ENCODE measurements around the gene TRABD2B.

The TRABD2B gene

DNA sequence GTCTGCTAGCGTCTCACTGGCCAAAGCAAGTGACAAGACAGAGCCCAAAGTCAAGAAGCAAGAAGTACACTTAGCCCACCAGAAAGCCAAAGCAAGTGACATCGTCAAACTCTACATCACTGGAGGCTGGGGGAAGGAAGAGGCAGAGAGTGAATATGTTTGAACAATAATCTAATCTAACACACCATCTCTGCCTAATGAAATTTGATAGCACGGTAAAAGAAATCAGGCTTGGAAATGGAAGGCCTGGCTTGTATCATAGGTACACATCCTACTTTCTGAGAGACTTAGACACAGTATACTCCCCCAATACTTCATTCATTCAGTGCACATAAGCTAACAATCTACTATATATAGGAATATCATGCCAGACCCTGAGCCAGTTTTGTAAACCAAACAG lies 26.3 kb downstream of the TRABD2B start:
- H4K20me1 ChIP-seq (ENCODE audit: control insufficient read depth, insufficient read depth, low read depth, low read length): no peaks in the 10 kb centered on the region
- no peaks in the 10 kb centered on the region for H3K9me3 ChIP-seq (ENCODE audit: control insufficient read depth, insufficient read depth, low read length)
- H3K4me1 ChIP-seq (ENCODE audit: control insufficient read depth, low read length): no peaks in the 10 kb centered on the region
- H3K4me3 ChIP-seq (ENCODE audit: low read length): no peak overlapping the region
- TF ChIP-seq, protein P1, sequence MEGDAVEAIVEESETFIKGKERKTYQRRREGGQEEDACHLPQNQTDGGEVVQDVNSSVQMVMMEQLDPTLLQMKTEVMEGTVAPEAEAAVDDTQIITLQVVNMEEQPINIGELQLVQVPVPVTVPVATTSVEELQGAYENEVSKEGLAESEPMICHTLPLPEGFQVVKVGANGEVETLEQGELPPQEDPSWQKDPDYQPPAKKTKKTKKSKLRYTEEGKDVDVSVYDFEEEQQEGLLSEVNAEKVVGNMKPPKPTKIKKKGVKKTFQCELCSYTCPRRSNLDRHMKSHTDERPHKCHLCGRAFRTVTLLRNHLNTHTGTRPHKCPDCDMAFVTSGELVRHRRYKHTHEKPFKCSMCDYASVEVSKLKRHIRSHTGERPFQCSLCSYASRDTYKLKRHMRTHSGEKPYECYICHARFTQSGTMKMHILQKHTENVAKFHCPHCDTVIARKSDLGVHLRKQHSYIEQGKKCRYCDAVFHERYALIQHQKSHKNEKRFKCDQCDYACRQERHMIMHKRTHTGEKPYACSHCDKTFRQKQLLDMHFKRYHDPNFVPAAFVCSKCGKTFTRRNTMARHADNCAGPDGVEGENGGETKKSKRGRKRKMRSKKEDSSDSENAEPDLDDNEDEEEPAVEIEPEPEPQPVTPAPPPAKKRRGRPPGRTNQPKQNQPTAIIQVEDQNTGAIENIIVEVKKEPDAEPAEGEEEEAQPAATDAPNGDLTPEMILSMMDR (IDR thresholded peaks at IDR 0.05; ENCODE audit: low read depth, low read length, poor library complexity, severe bottlenecking): no peak
- TF ChIP-seq EZH2phosphoT487 (IDR thresholded peaks at IDR 0.05; ENCODE audit: borderline replicate concordance, low read length): no peak
- H3K4me2 ChIP-seq (ENCODE audit: low read length): no peak overlapping the region
- H3K27me3 ChIP-seq (ENCODE audit: control insufficient read depth, low read length): peaks cover 3% of the 10 kb centered on the region; the same call in 1 of the 2 replicates
- H3F3A ChIP-seq (ENCODE audit: control insufficient read depth, insufficient read depth): no peaks in the 10 kb centered on the region
- H3K36me3 ChIP-seq (ENCODE audit: control insufficient read depth, low read length): no peaks in the 10 kb centered on the region
- no peaks in the 10 kb centered on the region for H3K79me2 ChIP-seq (ENCODE audit: control insufficient read depth, low read length)
- H3K9me2 ChIP-seq (replicated peaks; ENCODE audit: control insufficient read depth, low read length): no peaks in the 10 kb centered on the region
- no peak overlapping the region for H3K27ac ChIP-seq (ENCODE audit: low read depth, low read length)

DNA sequence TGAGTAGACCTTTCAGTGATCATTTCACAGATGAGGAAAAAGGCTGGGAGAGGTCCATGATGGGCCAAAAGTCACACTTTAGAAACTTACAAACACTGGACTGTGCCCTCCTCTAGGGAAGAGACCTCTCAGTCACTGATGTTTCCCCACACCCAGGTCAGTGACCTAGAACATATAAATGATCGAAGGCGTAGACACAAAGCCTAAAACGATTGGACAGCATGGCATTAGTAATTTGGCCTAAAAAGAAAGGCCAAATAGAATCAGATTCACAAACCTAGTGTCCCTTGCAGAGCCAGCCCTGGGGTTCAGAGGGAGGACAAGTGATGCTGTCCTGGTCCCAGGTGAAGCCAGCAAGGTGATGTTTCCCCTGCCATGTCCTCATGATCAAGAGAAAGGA lies 27.7 kb downstream of the TRABD2B start:
- no peaks in the 10 kb centered on the region for H3K79me2 ChIP-seq (ENCODE audit: control insufficient read depth, low read length)
- TF ChIP-seq, protein P1 (IDR thresholded peaks at IDR 0.05; ENCODE audit: low read depth, low read length, poor library complexity, severe bottlenecking): no peak
- no peak for TF ChIP-seq EZH2phosphoT487 (IDR thresholded peaks at IDR 0.05; ENCODE audit: borderline replicate concordance, low read length)
- H3K4me1 ChIP-seq (ENCODE audit: control insufficient read depth, low read length): no peaks in the 10 kb centered on the region
- H3F3A ChIP-seq (ENCODE audit: control insufficient read depth, insufficient read depth): no peaks in the 10 kb centered on the region
- H3K27ac ChIP-seq (ENCODE audit: low read depth, low read length): no peak overlapping the region
- peaks cover 3% of the 10 kb centered on the region; the same call in 1 of the 2 replicates for H3K27me3 ChIP-seq (ENCODE audit: control insufficient read depth, low read length)
- H3K4me3 ChIP-seq (ENCODE audit: low read length): no peak overlapping the region
- no peak overlapping the region for H3K4me2 ChIP-seq (ENCODE audit: low read length)
- no peaks in the 10 kb centered on the region for H4K20me1 ChIP-seq (ENCODE audit: control insufficient read depth, insufficient read depth, low read depth, low read length)
- H3K36me3 ChIP-seq (ENCODE audit: control insufficient read depth, low read length): no peaks in the 10 kb centered on the region
- H3K9me3 ChIP-seq (ENCODE audit: control insufficient read depth, insufficient read depth, low read length): no peaks in the 10 kb centered on the region
- H3K9me2 ChIP-seq (replicated peaks; ENCODE audit: control insufficient read depth, low read length): no peaks in the 10 kb centered on the region

DNA sequence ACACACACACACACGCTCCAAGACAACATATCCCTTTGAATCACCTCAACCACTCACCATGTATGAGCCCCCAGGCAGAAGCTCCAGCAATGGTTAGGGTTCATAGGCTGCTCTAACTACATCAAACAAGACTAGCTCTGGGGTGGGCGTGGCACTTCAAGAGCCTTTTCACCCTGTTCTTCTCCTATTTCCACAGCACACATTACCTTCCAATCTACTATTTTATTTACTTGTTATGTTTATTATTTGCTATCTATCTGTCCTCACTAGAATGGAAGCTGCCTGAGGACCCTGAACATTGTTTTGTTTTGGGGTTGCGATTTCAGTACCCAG lies 28.7 kb downstream of the TRABD2B start:
- Histone ChIP-seq H4K20me1 (ENCODE audit: control insufficient read depth, insufficient read depth, low read depth, low read length) (no peaks in the 10 kb centered on the region), H3F3A (ENCODE audit: control insufficient read depth, insufficient read depth) (no peaks in the 10 kb centered on the region), H3K4me1 (ENCODE audit: control insufficient read depth, low read length) (no peaks in the 10 kb centered on the region), H3K36me3 (ENCODE audit: control insufficient read depth, low read length) (no peaks in the 10 kb centered on the region), H3K4me2 (ENCODE audit: low read length) (no peak overlapping the region), H3K9me2 (replicated peaks; ENCODE audit: control insufficient read depth, low read length) (no peaks in the 10 kb centered on the region), H3K27ac (ENCODE audit: low read depth, low read length) (no peak overlapping the region), H3K4me3 (ENCODE audit: low read length) (no peak overlapping the region), H3K9me3 (ENCODE audit: control insufficient read depth, insufficient read depth, low read length) (no peaks in the 10 kb centered on the region), H3K27me3 (ENCODE audit: control insufficient read depth, low read length) (peaks cover 3% of the 10 kb centered on the region; the same call in 1 of the 2 replicates), H3K79me2 (ENCODE audit: control insufficient read depth, low read length) (no peaks in the 10 kb centered on the region)
- TF ChIP-seq, protein P1 (IDR thresholded peaks at IDR 0.05; ENCODE audit: low read depth, low read length, poor library complexity, severe bottlenecking): no peak
